ENCODE results near the gene BCR.

Gene BCR

GRCh38 chr22:23150762-23151161 is 29.5 kb upstream of the BCR start:
- in situ Hi-C loops (cut with HindIII; ENCODE audit: low sequenced_read_pairs): no loop called here

GRCh38 chr22:23151827-23152226 is 28.5 kb upstream of the BCR start:
- in situ Hi-C loops (cut with HindIII; ENCODE audit: low sequenced_read_pairs): no loop called here

GRCh38 chr22:23152238-23153114 is 27.8 kb upstream of the BCR start:
- in situ Hi-C loops (cut with HindIII; ENCODE audit: low sequenced_read_pairs): no loop called here

GRCh38 chr22:23153994-23154393 is 26.3 kb upstream of the BCR start:
- in situ Hi-C loops (cut with HindIII; ENCODE audit: low sequenced_read_pairs): no loop called here

- in situ Hi-C loops (cut with HindIII; ENCODE audit: low sequenced_read_pairs): no loop called here
Measured at GRCh38 chr22:23154461-23154860, 25.8 kb upstream of the BCR start.

GRCh38 chr22:23155143-23155542 is 25.2 kb upstream of the BCR start:
- in situ Hi-C loops (cut with HindIII; ENCODE audit: low sequenced_read_pairs): no loop called here

- in situ Hi-C loops (cut with HindIII; ENCODE audit: low sequenced_read_pairs): no loop called here
Measured at GRCh38 chr22:23155831-23156230, 24.5 kb upstream of the BCR start.

- in situ Hi-C loops (cut with HindIII; ENCODE audit: low sequenced_read_pairs): no loop called here
Measured at GRCh38 chr22:23156286-23156685, 24.0 kb upstream of the BCR start.

- in situ Hi-C loops (cut with HindIII; ENCODE audit: low sequenced_read_pairs): no loop called here
Measured at GRCh38 chr22:23157560-23158515, 22.5 kb upstream of the BCR start.

GRCh38 chr22:23158516-23159290 is 21.6 kb upstream of the BCR start:
- in situ Hi-C loops (cut with HindIII; ENCODE audit: low sequenced_read_pairs): no loop called here

- in situ Hi-C loops (cut with HindIII; ENCODE audit: low sequenced_read_pairs): no loop called here
Measured at GRCh38 chr22:23159291-23159630, 21.0 kb upstream of the BCR start.

GRCh38 chr22:23161029-23161428 is 19.3 kb upstream of the BCR start:
- in situ Hi-C loops (cut with HindIII; ENCODE audit: low sequenced_read_pairs): no loop called here

- in situ Hi-C loops (cut with HindIII; ENCODE audit: low sequenced_read_pairs): no loop called here
Measured at GRCh38 chr22:23161574-23161973, 18.7 kb upstream of the BCR start.

- in situ Hi-C loops (cut with HindIII; ENCODE audit: low sequenced_read_pairs): no loop called here
Measured at GRCh38 chr22:23163665-23164064, 16.6 kb upstream of the BCR start.

GRCh38 chr22:23164091-23164490 is 16.2 kb upstream of the BCR start:
- in situ Hi-C loops (cut with HindIII; ENCODE audit: low sequenced_read_pairs): no loop called here

GRCh38 chr22:23166042-23166831 is 14.1 kb upstream of the BCR start:
- in situ Hi-C loops (cut with HindIII; ENCODE audit: low sequenced_read_pairs): no loop called here

- in situ Hi-C loops (cut with HindIII; ENCODE audit: low sequenced_read_pairs): no loop called here
Measured at GRCh38 chr22:23166841-23167616, 13.3 kb upstream of the BCR start.

- in situ Hi-C loops (cut with HindIII; ENCODE audit: low sequenced_read_pairs): no loop called here
Measured at GRCh38 chr22:23168391-23169042, 11.8 kb upstream of the BCR start.

GRCh38 chr22:23169043-23169406 is 11.3 kb upstream of the BCR start:
- in situ Hi-C loops (cut with HindIII; ENCODE audit: low sequenced_read_pairs): no loop called here
